A673 (cell line): ENCODE data around the gene ATG14. TPM values are rescaled to one million over a fixed set of nuclear protein-coding genes. Genes with fewer than 3 reads are reported as not detected.
"Not testable (repeated sequence)": the region's sequence is repeated elsewhere in the genome, so short reads cannot be mapped to it uniquely, and the experiment has no call there.

ENCODE experiments used
- BruUV-seq: library from RNA; stranded (reverse); fragments of 400-500 nt; replicated peaks from 2 replicates; lab custom pipeline; 2021; lab: Mats Ljungman, UMichigan
- CTCF ChIA-PET: fragments of 300-600 bp; sonication (Branson Sonifier 250); formaldehyde crosslinking; loops from one replicate; lab custom pipeline; 2022; ENCODE audit warnings: antibody characterized with exemption; lab: Charles Lee
- POLR2A ChIA-PET: fragments of 300-600 bp; sonication (Branson Sonifier 250); formaldehyde crosslinking; loops from one replicate; lab custom pipeline; 2022; ENCODE audit warnings: antibody characterized with exemption; ENCODE audit not compliant: low non-redundant PET; lab: Charles Lee
- DNase-seq: peaks from one replicate; pipeline ENCODE4 v3.0.0-alpha.2; 2015; ENCODE audit warnings: low spot score
- H3K27ac ChIP-seq: fragments of 200-600 bp; sonication (generic); 2 replicates; pipeline ENCODE4 v1.5.1; 2016; ENCODE audit warnings: mixed run types, low read depth, mild to moderate bottlenecking, mixed read lengths, antibody characterized with exemption, low read length; ENCODE audit not compliant: poor library complexity, severe bottlenecking
- H3K27me3 ChIP-seq: fragments of 200-600 bp; sonication (generic); replicated peaks from 2 replicates; pipeline ENCODE4 v1.6.1; 2017; ENCODE audit warnings: mixed run types, low read depth, mild to moderate bottlenecking, mixed read lengths, antibody characterized with exemption, low read length; ENCODE audit not compliant: insufficient read depth, poor library complexity
- H3K36me3 ChIP-seq: fragments of 200-600 bp; sonication (generic); 2 replicates; pipeline ENCODE4 v1.6.1; 2016; ENCODE audit warnings: mixed run types, mild to moderate bottlenecking, mixed read lengths, antibody characterized with exemption, low read length; ENCODE audit not compliant: insufficient read depth, poor library complexity, severe bottlenecking
- H3K4me1 ChIP-seq: fragments of 200-600 bp; sonication (generic); 2 replicates; pipeline ENCODE4 v1.6.1; 2017; ENCODE audit warnings: mixed run types, mild to moderate bottlenecking, mixed read lengths, antibody characterized with exemption, low read length; ENCODE audit not compliant: insufficient read depth, poor library complexity, severe bottlenecking
- H3K4me3 ChIP-seq: fragments of 200-600 bp; sonication (generic); 2 replicates; pipeline ENCODE4 v1.5.1; 2016; ENCODE audit warnings: low read depth, mixed run types, mild to moderate bottlenecking, mixed read lengths, low read length; ENCODE audit not compliant: poor library complexity, severe bottlenecking
- H3K9me3 ChIP-seq: fragments of 200-600 bp; sonication (generic); 2 replicates; pipeline ENCODE4 v1.6.1; 2016; ENCODE audit warnings: mixed run types, low read depth, mild to moderate bottlenecking, mixed read lengths, antibody characterized with exemption, low read length; ENCODE audit not compliant: poor library complexity, severe bottlenecking
- CTCF ChIP-seq: fragments of 300-800, 200-600 bp; sonication (generic); conservative IDR thresholded peaks from 2 replicates; pipeline ENCODE4 v1.5.1; 2017; ENCODE audit warnings: low read depth, mild to moderate bottlenecking, antibody characterized with exemption, low read length, moderate library complexity, mixed read lengths
- EZH2 ChIP-seq: fragments of 200-600 bp; sonication (generic); IDR thresholded peaks from 2 replicates; pipeline ENCODE4 v1.6.1; 2017; ENCODE audit warnings: borderline replicate concordance, low read depth, mild to moderate bottlenecking, mixed read lengths, antibody characterized with exemption, low read length; ENCODE audit not compliant: poor library complexity, severe bottlenecking
- intact Hi-C: fragments of 100-400 bp; cut with micrococcal nuclease; formaldehyde crosslinking; loops from one replicate; pipeline ENCODE4 v1.10.0; 2022; ENCODE audit not compliant: unreplicated experiment
- total RNA-seq: library from RNA; stranded (reverse); gene quantifications from 2 replicates; pipeline ENCODE4 v1.2.3, GENCODE V29; 2021

Gene ATG14
- total RNA-seq, 1 experiment from 2014 or later = 10.4 TPM

DNA sequence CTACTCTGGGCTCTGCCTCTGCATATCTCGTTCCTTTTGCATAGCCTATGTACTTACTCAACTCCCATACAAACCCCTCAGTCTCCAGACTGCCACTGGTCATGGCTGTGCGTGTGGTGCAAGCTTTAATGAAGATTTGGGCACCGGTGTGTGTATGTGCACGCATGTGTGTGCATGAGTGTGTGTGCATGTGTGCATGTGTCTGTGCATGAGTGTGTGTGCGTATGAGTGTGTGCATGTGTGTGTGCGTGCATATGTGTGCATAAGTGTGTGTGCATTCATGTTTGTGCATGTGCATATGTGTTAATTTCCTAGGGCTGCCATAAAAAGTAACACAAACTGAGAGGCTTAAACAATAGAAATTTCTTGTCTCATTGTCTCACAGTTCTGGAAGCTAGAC is 45.9 kb upstream of the ATG14 start:
- intact Hi-C loops = no loop called here
- ChIA-PET CTCF (no interaction called here), POLR2A (no interaction called here)
- peaks cover 17% of the 10 kb centered on the region for H3K4me1 ChIP-seq
- H3K27ac ChIP-seq = no peak overlapping the region
- no peak for TF ChIP-seq EZH2
- no peak for DNase-seq
- no peaks in the 10 kb centered on the region for H3K27me3 ChIP-seq
- H3K36me3 ChIP-seq = no peaks in the 10 kb centered on the region
- no peak overlapping the region for H3K4me3 ChIP-seq
- BruUV-seq = no TSS peak
- no peaks in the 10 kb centered on the region for H3K9me3 ChIP-seq

- BruUV-seq, DNase-seq, intact Hi-C loops, H3K4me3 ChIP-seq, H3K27ac ChIP-seq, POLR2A ChIA-PET, H3K9me3 ChIP-seq, H3K27me3 ChIP-seq, H3K36me3 ChIP-seq, CTCF ChIA-PET: not testable (repeated sequence)
- H3K4me1 ChIP-seq = peaks cover 17% of the 10 kb centered on the region
Measured at GRCh38 chr14:55456411-55456810, 44.8 kb upstream of the ATG14 start.

DNA sequence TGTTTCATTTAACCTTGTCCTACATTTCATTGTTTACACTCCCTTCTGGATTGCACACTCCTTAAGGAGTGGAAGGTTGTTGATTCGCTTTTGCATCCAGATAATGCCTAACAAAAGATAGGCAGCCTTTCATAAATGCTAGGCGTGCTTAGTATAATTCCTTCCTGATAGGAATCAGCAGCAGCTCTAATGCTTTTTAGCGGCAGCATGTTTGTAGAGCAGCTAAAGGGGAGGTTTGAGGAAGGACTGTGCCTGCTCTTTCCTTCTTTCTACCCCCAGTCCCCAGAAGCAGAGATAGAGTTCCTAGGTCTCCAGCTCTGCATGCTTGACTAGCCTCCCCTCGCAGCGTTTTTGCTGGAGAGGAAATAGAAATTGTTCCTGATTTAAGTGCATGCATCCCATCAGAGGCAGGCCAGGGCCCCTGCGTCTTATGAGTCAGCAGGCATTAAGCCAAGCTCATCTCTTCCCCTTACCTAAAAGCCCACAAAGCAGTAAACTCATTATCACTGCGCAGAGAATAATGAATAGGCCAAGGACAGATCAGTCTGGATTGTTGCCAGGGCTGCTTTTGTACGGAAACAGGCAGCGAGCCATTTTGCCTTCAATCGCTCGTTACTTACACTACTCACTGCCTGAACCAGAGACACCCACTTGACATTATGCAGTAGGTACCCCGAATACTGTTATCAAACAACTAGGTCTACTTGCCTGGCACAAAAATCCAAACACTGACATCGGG is 42.8 kb upstream of the ATG14 start:
- peak; percentile 98 for DNase-seq
- ChIA-PET POLR2A (no interaction called here), CTCF (interaction anchor here (0.6 to 1.0 kb wide), 3 partner anchors 8 to 210 kb away, joined by 3 to 6 read pairs (median 4); no protein-coding TSS in a partner anchor)

More for the DNA sequence above, 42.8 kb upstream of the ATG14 start:
- Histone ChIP-seq H3K36me3 (no peaks in the 10 kb centered on the region), H3K9me3 (no peaks in the 10 kb centered on the region), H3K27me3 (no peaks in the 10 kb centered on the region), H3K27ac (peak overlapping the region; percentile 72), H3K4me1 (peaks cover 27% of the 10 kb centered on the region), H3K4me3 (no peak overlapping the region)
- intact Hi-C loops = loop anchor here (5.0 kb wide), 1 partner anchor 58 kb away; no protein-coding TSS in a partner anchor
- BruUV-seq = no TSS peak
- TF ChIP-seq CTCF (no peak), EZH2 (no peak)
